A673 (cell line): Measurements from ENCODE around the gene PRKG1.

Experiments used
- EZH2 ChIP-seq: fragments of 200-600 bp; sonication (generic); IDR thresholded peaks from 2 replicates; pipeline ENCODE4 v1.6.1; 2017; ENCODE audit warnings: borderline replicate concordance, low read depth, mild to moderate bottlenecking, mixed read lengths, antibody characterized with exemption, low read length; ENCODE audit not compliant: poor library complexity, severe bottlenecking
- TF ChIP-seq, protein P1 (sequence below): fragments of 300-800, 200-600 bp; sonication (generic); conservative IDR thresholded peaks from 2 replicates; pipeline ENCODE4 v1.5.1; 2017; ENCODE audit warnings: low read depth, mild to moderate bottlenecking, antibody characterized with exemption, low read length, moderate library complexity, mixed read lengths

- TF ChIP-seq, protein P1, sequence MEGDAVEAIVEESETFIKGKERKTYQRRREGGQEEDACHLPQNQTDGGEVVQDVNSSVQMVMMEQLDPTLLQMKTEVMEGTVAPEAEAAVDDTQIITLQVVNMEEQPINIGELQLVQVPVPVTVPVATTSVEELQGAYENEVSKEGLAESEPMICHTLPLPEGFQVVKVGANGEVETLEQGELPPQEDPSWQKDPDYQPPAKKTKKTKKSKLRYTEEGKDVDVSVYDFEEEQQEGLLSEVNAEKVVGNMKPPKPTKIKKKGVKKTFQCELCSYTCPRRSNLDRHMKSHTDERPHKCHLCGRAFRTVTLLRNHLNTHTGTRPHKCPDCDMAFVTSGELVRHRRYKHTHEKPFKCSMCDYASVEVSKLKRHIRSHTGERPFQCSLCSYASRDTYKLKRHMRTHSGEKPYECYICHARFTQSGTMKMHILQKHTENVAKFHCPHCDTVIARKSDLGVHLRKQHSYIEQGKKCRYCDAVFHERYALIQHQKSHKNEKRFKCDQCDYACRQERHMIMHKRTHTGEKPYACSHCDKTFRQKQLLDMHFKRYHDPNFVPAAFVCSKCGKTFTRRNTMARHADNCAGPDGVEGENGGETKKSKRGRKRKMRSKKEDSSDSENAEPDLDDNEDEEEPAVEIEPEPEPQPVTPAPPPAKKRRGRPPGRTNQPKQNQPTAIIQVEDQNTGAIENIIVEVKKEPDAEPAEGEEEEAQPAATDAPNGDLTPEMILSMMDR, result no peak
- no peak for TF ChIP-seq EZH2
Measured at GRCh38 chr10:52194191-52194590, 1119.9 kb downstream of the PRKG1 start.
